Liver (tissue), 9 donors: Measurements from ENCODE around the gene PLD6. TPM values are rescaled to one million over a fixed set of nuclear protein-coding genes. Genes with fewer than 3 reads are reported as not detected.
"Not testable (repeated sequence)": the region's sequence is repeated elsewhere in the genome, so short reads cannot be mapped to it uniquely, and the experiment has no call there.

Experiments used
- DNase-seq: peaks from one replicate; pipeline ENCODE4 v3.0.0-alpha.2; 2017; ENCODE audit warnings: low spot score
- H3K27ac ChIP-seq, 2 donors: one replicate each; pipeline ENCODE4 v1.7.0; 2013; ENCODE audit warnings: inconsistent platforms in 2 of 2, low read length in 2 of 2, control low read depth in 1 of 2, low read depth in 1 of 2, mild to moderate bottlenecking in 1 of 2
- H3K27me3 ChIP-seq, 4 donors: one replicate each; pipeline versions ENCODE4 v1.6.1 to v1.7.0; 2013; ENCODE audit warnings: low read length in 3 of 4, inconsistent platforms in 1 of 4, mild to moderate bottlenecking in 1 of 4, moderate library complexity in 1 of 4; ENCODE audit not compliant: control insufficient read depth in 4 of 4, insufficient read depth in 4 of 4
- H3K36me3 ChIP-seq, 4 donors: one replicate each; pipeline versions ENCODE4 v1.6.1 to v1.7.0; 2013; ENCODE audit warnings: low read length in 3 of 4, mild to moderate bottlenecking in 3 of 4, low read depth in 1 of 4, moderate library complexity in 1 of 4; ENCODE audit not compliant: control insufficient read depth in 4 of 4, insufficient read depth in 3 of 4
- H3K4me1 ChIP-seq, 4 donors: one replicate each; pipeline versions ENCODE4 v1.6.1 to v1.7.0; 2013; ENCODE audit warnings: low read length in 3 of 4, mild to moderate bottlenecking in 3 of 4, moderate library complexity in 1 of 4; ENCODE audit not compliant: control insufficient read depth in 4 of 4, insufficient read depth in 4 of 4
- H3K4me3 ChIP-seq, 3 donors: one replicate each; pipeline versions ENCODE4 v1.6.1 to v1.7.0; 2013; ENCODE audit warnings: low read length in 3 of 3, control low read depth in 1 of 3, low read depth in 1 of 3, mild to moderate bottlenecking in 1 of 3
- H3K9ac ChIP-seq, 2 donors: one replicate each; pipeline ENCODE4 v1.7.0; 2013; ENCODE audit warnings: low read length in 2 of 2, mild to moderate bottlenecking in 2 of 2, moderate library complexity in 2 of 2, control low read depth in 1 of 2, low read depth in 1 of 2
- H3K9me3 ChIP-seq, 4 donors: one replicate each; pipeline versions ENCODE4 v1.6.1 to v1.7.0; 2013; ENCODE audit warnings: low read length in 3 of 4; ENCODE audit not compliant: control insufficient read depth in 4 of 4
- ATF3 ChIP-seq: IDR thresholded peaks from 2 replicates; pipeline ENCODE4 v1.6.1; 2016; ENCODE audit warnings: antibody characterized with exemption
- CTCF ChIP-seq: fragments of 150-350 bp; IDR thresholded peaks from 2 replicates; pipeline ENCODE4 v1.5.1; 2017; ENCODE audit warnings: improper control_type of control experiment, low read depth, low read length; ENCODE audit not compliant: missing input control
- EGR1 ChIP-seq, 2 donors: IDR thresholded peaks; 2 replicates each; pipeline ENCODE4 v1.6.1; 2016 to 2018; ENCODE audit warnings: antibody characterized with exemption in 2 of 2, low read depth in 2 of 2
- FOXA2 ChIP-seq: IDR thresholded peaks from 2 replicates; pipeline ENCODE4 v1.6.1; 2016; ENCODE audit warnings: antibody characterized with exemption
- GABPA ChIP-seq, 2 donors: IDR thresholded peaks in 1 of 2; conservative IDR thresholded peaks in 1 of 2; 2 replicates each; pipeline ENCODE4 v1.6.1; 2016; ENCODE audit warnings: antibody characterized with exemption in 2 of 2, mild to moderate bottlenecking in 1 of 2, moderate library complexity in 1 of 2
- HNF4A ChIP-seq, 2 donors: conservative IDR thresholded peaks; 2 replicates each; pipeline ENCODE4 v1.6.1; 2016; ENCODE audit warnings: antibody characterized with exemption in 2 of 2, mild to moderate bottlenecking in 2 of 2
- HNF4G ChIP-seq: IDR thresholded peaks from 2 replicates; pipeline ENCODE4 v1.6.1; 2016; ENCODE audit warnings: antibody characterized with exemption
- JUND ChIP-seq, 2 donors: IDR thresholded peaks; 2 replicates each; pipeline ENCODE4 v1.6.1; 2016; ENCODE audit warnings: antibody characterized with exemption in 2 of 2
- MAX ChIP-seq: IDR thresholded peaks from 2 replicates; pipeline ENCODE4 v1.6.1; 2016; ENCODE audit warnings: antibody characterized with exemption
- NR2F2 ChIP-seq: IDR thresholded peaks from 2 replicates; pipeline ENCODE4 v1.6.1; 2016; ENCODE audit warnings: antibody characterized with exemption
- RAD21 ChIP-seq, 2 donors: IDR thresholded peaks; 2 replicates each; pipeline ENCODE4 v1.6.1; 2016; ENCODE audit warnings: antibody characterized with exemption in 2 of 2, mild to moderate bottlenecking in 2 of 2
- REST ChIP-seq: IDR thresholded peaks from 2 replicates; pipeline ENCODE4 v1.6.1; 2016; ENCODE audit warnings: antibody characterized with exemption, mild to moderate bottlenecking
- RXRA ChIP-seq, 2 donors: IDR thresholded peaks; 2 replicates each; pipeline ENCODE4 v1.6.1; 2017 to 2018; ENCODE audit warnings: antibody characterized with exemption in 2 of 2, mild to moderate bottlenecking in 1 of 2
- SP1 ChIP-seq: IDR thresholded peaks from 2 replicates; pipeline ENCODE4 v1.6.1; 2018; ENCODE audit warnings: antibody characterized with exemption, mild to moderate bottlenecking
- TAF1 ChIP-seq: conservative IDR thresholded peaks from 2 replicates; pipeline ENCODE4 v1.6.1; 2016; ENCODE audit warnings: antibody characterized with exemption, mild to moderate bottlenecking
- YY1 ChIP-seq: IDR thresholded peaks from 2 replicates; pipeline ENCODE4 v1.6.1; 2016; ENCODE audit warnings: antibody characterized with exemption, mild to moderate bottlenecking
- ZBTB33 ChIP-seq: IDR thresholded peaks from 2 replicates; pipeline ENCODE4 v1.6.1; 2016; ENCODE audit warnings: antibody characterized with exemption
- WGBS: extraction: QIAGEN DNeasy Blood & Tissue Kit; methylation state at CpG from one replicate; pipeline ENCODE4 v1.1.7; 2013; 5-methylcytosine and 5-hydroxymethylcytosine counted together
- polyA plus RNA-seq, 2 donors: library from polyadenylated mRNA; stranded (reverse) in 1 of 2; unstranded in 1 of 2; fragments of 200-250 nt in 1 of 2; fragments of >200 nt in 1 of 2; fragmentation: Nextera tagmentation in 1 of 2; extraction: Ambion mirVana in 1 of 2; gene quantifications; one replicate each; pipeline versions ENCODE4 v1.2.1 to v1.2.3, GENCODE V29; 2013 to 2015
- total RNA-seq, 2 donors: library from RNA; depleted of rRNA; stranded (reverse); fragments of >200 nt; gene quantifications; one replicate each; pipeline ENCODE4 v1.2.3, GENCODE V29; 2014
- donor health status: healthy.
- donor health status: healthy.
- donor health status: healthy.
- donor health status: healthy.
- donor health status: healthy.

PLD6 gene
- total and polyA plus RNA-seq, 4 donors = 1.2 to 2.3 (median 1.5) TPM

GRCh38 chr17:17196776-17197175, 9.4 kb downstream of the PLD6 start:
- TF ChIP-seq CTCF (no peak), ZBTB33 (no peak), MAX (no peak), ATF3 (no peak)
- Histone ChIP-seq H3K27me3 (no peaks in the 10 kb centered on the region), H3K36me3 (peaks cover 0 to 1% (median 0%) of the 10 kb centered on the region in 4 donors), H3K9ac (no peak overlapping the region), H3K4me3 (no peak overlapping the region), H3K4me1 (peaks cover 0 to 3% (median 1%) of the 10 kb centered on the region in 4 donors), H3K9me3 (no peaks in the 10 kb centered on the region), H3K27ac (no peak overlapping the region)
- no peak for DNase-seq

GRCh38 chr17:17195466-17195865, 10.7 kb downstream of the PLD6 start:
- not testable (repeated sequence) for DNase-seq, H3K27ac ChIP-seq, H3K36me3 ChIP-seq, H3K27me3 ChIP-seq, H3K4me3 ChIP-seq, H3K9me3 ChIP-seq, H3K4me1 ChIP-seq, H3K9ac ChIP-seq
- 55% methylated on average over 5 of the region's 5 CpGs for WGBS

- Histone ChIP-seq H3K27ac (no peak overlapping the region), H3K27me3 (no peaks in the 10 kb centered on the region), H3K4me3 (no peak overlapping the region), H3K4me1 (peaks cover 0 to 10% (median 1%) of the 10 kb centered on the region in 4 donors), H3K9ac (no peak overlapping the region), H3K36me3 (peaks cover 0 to 12% (median 1%) of the 10 kb centered on the region in 4 donors), H3K9me3 (no peaks in the 10 kb centered on the region)
- DNase-seq = no peak
- TF ChIP-seq TAF1 (no peak), FOXA2 (no peak), SP1 (no peak), RXRA (IDR thresholded peaks at IDR 0.05) (no peak), HNF4A (conservative IDR thresholded peaks at IDR 0.05) (no peak), GABPA (IDR thresholded peaks at IDR 0.05 in 1 of 2, conservative IDR thresholded peaks at IDR 0.05 in 1 of 2) (no peak), MAX (no peak), REST (no peak), NR2F2 (no peak), RAD21 (IDR thresholded peaks at IDR 0.05) (no peak), ATF3 (no peak), YY1 (no peak), EGR1 (IDR thresholded peaks at IDR 0.05; ENCODE audit: low read depth in 2 of 2) (no peak), CTCF (no peak), JUND (IDR thresholded peaks at IDR 0.05) (no peak), HNF4G (no peak)
- WGBS = 73% methylated on average over 10 of the region's 10 CpGs
Observed at GRCh38 chr17:17191961-17192381, 14.2 kb downstream of the PLD6 start.
